H1 (cell line): ENCODE results near the gene POU2F1. TPM values are rescaled to one million over a fixed set of nuclear protein-coding genes. Genes with fewer than 3 reads are reported as not detected.
A peak's percentile ranks its signal among the peaks of the same experiment; 100 is the strongest.

Source experiments
- CTCF ChIA-PET: fragments of 300-600 bp; sonication (Branson Sonifier 250); formaldehyde crosslinking; loops from one replicate; lab custom pipeline; 2021; ENCODE audit not compliant: partially characterized antibody; lab: Charles Lee
- POLR2A ChIA-PET: fragments of 300-600 bp; sonication (Branson Sonifier 250); formaldehyde crosslinking; loops from one replicate; lab custom pipeline; 2021; ENCODE audit warnings: inconsistent platforms; ENCODE audit not compliant: partially characterized antibody; lab: Charles Lee
- DNase-seq, 2 experiments: peaks; one replicate each; pipeline versions ENCODE4 v3.0.0 to v3.0.0-alpha.2; 2010 to 2022; ENCODE audit warnings: low spot score in 2 of 2, low read depth in 1 of 2, mixed read lengths in 1 of 2
- FAIRE-seq: peaks from 2 replicates; lab custom pipeline; 2011; peaks lifted over from hg19 to GRCh38; lab: Jason Lieb, UNC
- H2AFZ ChIP-seq: 2 replicates; pipeline ENCODE4 v1.8.1; 2012; ENCODE audit warnings: low read length, inconsistent platforms
- H2AK5ac ChIP-seq: 2 replicates; pipeline ENCODE4 v1.6.1; 2013; ENCODE audit warnings: low read depth, low read length
- H2BK120ac ChIP-seq: replicated peaks from 2 replicates; pipeline ENCODE3; 2013; ENCODE audit warnings: low read depth, low read length, inconsistent platforms
- H2BK12ac ChIP-seq: 2 replicates; pipeline ENCODE4 v1.6.1; 2013; ENCODE audit warnings: low read depth, low read length
- H2BK15ac ChIP-seq: 2 replicates; pipeline ENCODE4 v1.6.1; 2013; ENCODE audit warnings: low read length
- H2BK20ac ChIP-seq: 2 replicates; pipeline ENCODE4 v1.6.1; 2013; ENCODE audit warnings: low read length
- H2BK5ac ChIP-seq: 2 replicates; pipeline ENCODE4 v1.6.1; 2013; ENCODE audit warnings: low read depth, low read length
- H3K14ac ChIP-seq: 2 replicates; pipeline ENCODE4 v1.6.1; 2013; ENCODE audit warnings: inconsistent platforms; ENCODE audit not compliant: insufficient read length
- H3K18ac ChIP-seq: 2 replicates; pipeline ENCODE4 v1.6.1; 2013; ENCODE audit warnings: low read length; ENCODE audit errors: extremely low read depth
- H3K23ac ChIP-seq: 2 replicates; pipeline ENCODE4 v1.6.1; 2013; ENCODE audit warnings: inconsistent platforms; ENCODE audit not compliant: insufficient read length
- H3K23me2 ChIP-seq: 2 replicates; pipeline ENCODE4 v1.6.1; 2013; ENCODE audit warnings: low read depth, low read length
- H3K27ac ChIP-seq: 2 replicates; pipeline ENCODE4 v1.6.1; 2011; ENCODE audit warnings: low read depth, low read length, inconsistent platforms
- H3K27me3 ChIP-seq, 4 experiments: replicated peaks in 1 of 4; 1 replicate in 1 of 4; 2 replicates in 3 of 4; pipeline versions ENCODE4 v1.6.1 to v1.8.1; 2011 to 2013; ENCODE audit warnings: low read length in 3 of 4, mild to moderate bottlenecking in 3 of 4, inconsistent platforms in 2 of 4, mixed read lengths in 2 of 4, moderate library complexity in 1 of 4; ENCODE audit not compliant: control insufficient read depth in 3 of 4, insufficient read depth in 3 of 4; ENCODE audit errors: extremely low read depth in 1 of 4
- H3K36me3 ChIP-seq, 4 experiments: 2 replicates each; pipeline versions ENCODE4 v1.6.1 to v1.8.1; 2011 to 2013; ENCODE audit warnings: mild to moderate bottlenecking in 4 of 4, low read length in 3 of 4, moderate library complexity in 2 of 4, control low read depth in 1 of 4, inconsistent platforms in 1 of 4; ENCODE audit not compliant: insufficient read depth in 4 of 4, control insufficient read depth in 2 of 4
- H3K4ac ChIP-seq: replicated peaks from 2 replicates; pipeline ENCODE3; 2013; ENCODE audit warnings: low read length, low read depth, mixed read lengths, inconsistent platforms; ENCODE audit not compliant: insufficient read length
- H3K4me1 ChIP-seq, 4 experiments: replicated peaks in 1 of 4; 1 replicate in 1 of 4; 2 replicates in 3 of 4; pipeline versions ENCODE4 v1.6.1 to v1.8.1; 2011 to 2013; ENCODE audit warnings: low read length in 3 of 4, inconsistent platforms in 2 of 4, mixed read lengths in 1 of 4; ENCODE audit not compliant: insufficient read depth in 4 of 4, control insufficient read depth in 3 of 4
- H3K4me2 ChIP-seq, 2 experiments: 2 replicates each; pipeline versions ENCODE4 v1.6.1 to v1.8.1; 2011 to 2013; ENCODE audit warnings: low read depth in 2 of 2, low read length in 2 of 2, control low read depth in 1 of 2, inconsistent platforms in 1 of 2, mild to moderate bottlenecking in 1 of 2; ENCODE audit not compliant: insufficient read depth in 1 of 2
- H3K4me3 ChIP-seq, 4 experiments: fragments of 200-600, 300-600 bp in 1 of 4; sonication (generic), shearing (Covaris generic), sonication (Bioruptor Twin) in 1 of 4; 2 replicates each; pipeline versions ENCODE4 v1.5.1 to v1.8.1; 2011 to 2016; ENCODE audit warnings: low read length in 4 of 4, low read depth in 3 of 4, control low read depth in 2 of 4, inconsistent platforms in 2 of 4, mild to moderate bottlenecking in 2 of 4, mixed read lengths in 1 of 4, moderate library complexity in 1 of 4; ENCODE audit not compliant: insufficient read depth in 2 of 4; ENCODE audit errors: extremely low read depth in 1 of 4
- H3K56ac ChIP-seq: replicated peaks from 2 replicates; pipeline ENCODE3; 2013; ENCODE audit warnings: low read depth, mild to moderate bottlenecking, mixed read lengths, low read length, inconsistent platforms; ENCODE audit not compliant: insufficient read length
- H3K79me1 ChIP-seq: 2 replicates; pipeline ENCODE4 v1.6.1; 2013; ENCODE audit warnings: low read depth, low read length, control low read depth
- H3K79me2 ChIP-seq, 2 experiments: 2 replicates each; pipeline versions ENCODE4 v1.6.1 to v1.8.1; 2012 to 2013; ENCODE audit warnings: low read length in 2 of 2, mild to moderate bottlenecking in 2 of 2, inconsistent platforms in 1 of 2; ENCODE audit not compliant: insufficient read depth in 2 of 2, control insufficient read depth in 1 of 2
- H3K9ac ChIP-seq, 4 experiments: replicated peaks in 1 of 4; 1 replicate in 1 of 4; 2 replicates in 3 of 4; pipeline versions ENCODE4 v1.6.1 to v1.8.1; 2011 to 2013; ENCODE audit warnings: low read depth in 3 of 4, low read length in 3 of 4, control low read depth in 2 of 4, mild to moderate bottlenecking in 2 of 4, moderate library complexity in 2 of 4, inconsistent platforms in 1 of 4; ENCODE audit errors: extremely low read depth in 1 of 4
- H3K9me3 ChIP-seq, 2 experiments: 2 replicates each; pipeline versions ENCODE4 v1.6.1 to v1.8.1; 2012 to 2013; ENCODE audit warnings: mild to moderate bottlenecking in 2 of 2, moderate library complexity in 2 of 2, control low read depth in 1 of 2, inconsistent platforms in 1 of 2, low read depth in 1 of 2, low read length in 1 of 2, mixed read lengths in 1 of 2; ENCODE audit not compliant: insufficient read depth in 2 of 2
- H4K20me1 ChIP-seq, 2 experiments: replicated peaks in 1 of 2; 2 replicates each; pipeline versions ENCODE3 to v1.8.1; 2011 to 2013; ENCODE audit warnings: inconsistent platforms in 2 of 2, low read length in 2 of 2, mild to moderate bottlenecking in 1 of 2; ENCODE audit not compliant: insufficient read depth in 2 of 2, control insufficient read depth in 1 of 2
- H4K5ac ChIP-seq: 2 replicates; pipeline ENCODE4 v1.6.1; 2013; ENCODE audit warnings: low read length, low read depth, mixed read lengths, inconsistent platforms; ENCODE audit not compliant: insufficient read length
- H4K8ac ChIP-seq: 2 replicates; pipeline ENCODE4 v1.8.0; 2013; ENCODE audit warnings: mild to moderate bottlenecking, moderate library complexity, low read length, inconsistent platforms; ENCODE audit not compliant: insufficient read depth; ENCODE audit errors: extremely low read depth
- H4K91ac ChIP-seq: replicated peaks from 2 replicates; pipeline ENCODE3; 2013; ENCODE audit warnings: low read length, mixed read lengths, inconsistent platforms; ENCODE audit not compliant: insufficient read length
- BACH1 ChIP-seq: IDR thresholded peaks from 2 replicates; pipeline ENCODE4 v1.6.1; 2012; ENCODE audit warnings: low read length, improper control_type of control experiment
- MAFK ChIP-seq: IDR thresholded peaks from 2 replicates; pipeline ENCODE4 v1.6.1; 2012; ENCODE audit warnings: low read depth, mild to moderate bottlenecking, improper control_type of control experiment, low read length
- RBBP5 ChIP-seq: IDR thresholded peaks from 2 replicates; pipeline ENCODE4 v1.7.1; 2012; ENCODE audit warnings: low read depth, mild to moderate bottlenecking, inconsistent platforms, low read length, moderate library complexity, borderline replicate concordance
- WGBS, 2 experiments: shearing (Covaris generic) in 1 of 2; methylation state at CpG; one replicate each; pipeline versions ENCODE4 v1.1.6 to v1.1.7; 2013 to 2015; ENCODE audit warnings: low lambda C conversion rate in 2 of 2, mixed read lengths in 2 of 2, inconsistent platforms in 1 of 2, low coverage in 1 of 2, missing lambda C conversion rate in 1 of 2; ENCODE audit not compliant: insufficient replicate concordance in 2 of 2, insufficient coverage in 1 of 2, insufficient read length in 1 of 2; ENCODE audit errors: extremely low coverage in 1 of 2, missing lambda C conversion rate in 1 of 2; 5-methylcytosine and 5-hydroxymethylcytosine counted together
- polyA plus RNA-seq, 7 experiments: library from polyadenylated mRNA; depleted of rRNA in 3 of 7; stranded (reverse) in 5 of 7; unstranded in 2 of 7; fragments of >200 nt in 5 of 7; fragments of 200-250 nt in 2 of 7; gene quantifications; 1 replicate in 5 of 7; 2 replicates in 1 of 7; 4 replicates in 1 of 7; pipeline versions ENCODE4 v1.2.1 to v1.2.3, GENCODE V29; 2011 to 2013; ENCODE audit warnings: missing spikeins in 2 of 7, mixed read lengths in 2 of 7
- total RNA-seq: library from RNA; stranded (reverse); fragmentation: NEBNext Ultra II Directional; extraction: Animal tissue kit (Norgen Biotek cat#: 25700); gene quantifications from 2 replicates; pipeline ENCODE4 v1.2.1, GENCODE V29; 2021

Gene POU2F1
- total and polyA plus RNA-seq, 2 of the 8 experiments (the other 6 are each of a cell fraction or from before 2014, with no cell fraction given), result 37.0 to 57.2 TPM

GRCh38 chr1:167420510-167420909 is 199.8 kb downstream of the POU2F1 start:
- H2BK20ac ChIP-seq, result no peak overlapping the region
- no peaks in the 10 kb centered on the region for H4K20me1 ChIP-seq
- no peak overlapping the region for H3K56ac ChIP-seq
- 26% methylated on average over 3 of the region's 3 CpGs; no CpG with 5 or more reads in 1 of the 2 experiments for WGBS, 2 experiments
- CTCF ChIA-PET, result interaction anchor here (1.3 to 1.6 kb wide), 3 partner anchors 11 to 153 kb away, joined by 4 to 5 read pairs (median 4); no protein-coding TSS in a partner anchor
- no peak overlapping the region for H4K8ac ChIP-seq
- H3K14ac ChIP-seq, result no peak overlapping the region
- H4K5ac ChIP-seq, result no peak overlapping the region
- H3K36me3 ChIP-seq, result peaks cover 0 to 7% (median under 1%) of the 10 kb centered on the region in 4 experiments; a peak in 2 of 8 replicates
- H2BK120ac ChIP-seq, result no peak overlapping the region
- no peaks in the 10 kb centered on the region for H3K79me2 ChIP-seq
- no peak overlapping the region for H3K18ac ChIP-seq
- H3K9me3 ChIP-seq, result no peaks in the 10 kb centered on the region
- H2AFZ ChIP-seq, result no peak overlapping the region
- H3K23ac ChIP-seq, result no peak overlapping the region
- no peak overlapping the region for H2BK15ac ChIP-seq
- H3K79me1 ChIP-seq, result no peaks in the 10 kb centered on the region
- no peaks in the 10 kb centered on the region for H3K27me3 ChIP-seq
- no peak overlapping the region for H3K27ac ChIP-seq
- H3K4me1 ChIP-seq, result peaks cover 7 to 14% (median 11%) of the 10 kb centered on the region in 4 experiments
- H3K4me3 ChIP-seq, result no peak overlapping the region
- no peak overlapping the region for H2BK12ac ChIP-seq
- TF ChIP-seq RBBP5, result no peak
- TF ChIP-seq BACH1, result peak; percentile 83
- peak; percentile 72; the same call in 1 of the 2 replicates for TF ChIP-seq MAFK
- TF ChIP-seq, all 59 proteins: peak for 2
- H3K4ac ChIP-seq, result no peak overlapping the region
- no peaks in the 10 kb centered on the region for H3K23me2 ChIP-seq
- no peak for DNase-seq
- no peak overlapping the region for H4K91ac ChIP-seq
- no peak for FAIRE-seq
- H3K9ac ChIP-seq, result no peak overlapping the region; a peak in 1 of 7 replicates
- POLR2A ChIA-PET, result no interaction called here
- no peak overlapping the region for H2BK5ac ChIP-seq
- H3K4me2 ChIP-seq, result no peak overlapping the region
- H2AK5ac ChIP-seq, result no peak overlapping the region
